HFFc6 (cell line): ENCODE measurements around the gene RPIA. TPM values are rescaled to one million over a fixed set of nuclear protein-coding genes. Genes with fewer than 3 reads are reported as not detected.
A peak's percentile ranks its signal among the peaks of the same experiment; 100 is the strongest.

ENCODE experiments used
- DNase-seq: peaks from one replicate; pipeline ENCODE4 v3.0.0-alpha.2; 2018
- H3K27ac Mint-ChIP-seq: 2 replicates; pipeline ENCODE4 v1.8.0; 2020; ENCODE audit warnings: mild to moderate bottlenecking, mixed read lengths
- H3K27me3 Mint-ChIP-seq: 2 replicates; pipeline ENCODE4 v1.8.0; 2021; ENCODE audit warnings: mild to moderate bottlenecking, moderate library complexity, mixed read lengths; ENCODE audit not compliant: insufficient read depth
- H3K36me3 Mint-ChIP-seq: 2 replicates; pipeline ENCODE4 v1.8.0; 2021; ENCODE audit warnings: low read depth, mixed read lengths
- H3K4me1 Mint-ChIP-seq: 2 replicates; pipeline ENCODE4 v1.8.0; 2020; ENCODE audit warnings: low read depth, mixed read lengths
- H3K4me3 Mint-ChIP-seq: 2 replicates; pipeline ENCODE4 v1.8.0; 2020; ENCODE audit warnings: mild to moderate bottlenecking, moderate library complexity, mixed read lengths
- H3K9me3 Mint-ChIP-seq: 2 replicates; pipeline ENCODE4 v1.8.0; 2020; ENCODE audit warnings: mild to moderate bottlenecking, mixed read lengths
- CTCF ChIP-seq: fragments of 200-600 bp; sonication (generic); IDR thresholded peaks from 2 replicates; pipeline ENCODE4 v1.5.0; 2021; ENCODE audit warnings: antibody characterized with exemption, mild to moderate bottlenecking
- total RNA-seq, 6 experiments: library from RNA; stranded (reverse); fragmentation: NEBNext Ultra II Directional; extraction: Animal tissue kit (Norgen Biotek cat#: 25700); gene quantifications; 2 replicates in 1 of 6; 3 replicates in 5 of 6; pipeline ENCODE4 v1.2.3, GENCODE V29; 2021

RPIA gene
- total RNA-seq, 6 experiments from 2014 or later, result 10.1 to 12.2 (median 10.8) TPM

GRCh38 chr2:88660622-88661021 lies 30.9 kb upstream of the RPIA start:
- Mint-ChIP-seq H3K9me3 (no peaks in the 10 kb centered on the region), H3K4me3 (no peak overlapping the region), H3K27me3 (peaks cover 3% of the 10 kb centered on the region), H3K27ac (no peak overlapping the region), H3K4me1 (peaks cover 47% of the 10 kb centered on the region), H3K36me3 (no peaks in the 10 kb centered on the region)
- no peak for TF ChIP-seq CTCF
- DNase-seq, result no peak

GRCh38 chr2:88666576-88666975 lies 24.9 kb upstream of the RPIA start:
- H3K9me3 Mint-ChIP-seq, result no peaks in the 10 kb centered on the region
- no peak overlapping the region for H3K27ac Mint-ChIP-seq
- no peaks in the 10 kb centered on the region for H3K4me1 Mint-ChIP-seq
- DNase-seq, result no peak
- H3K36me3 Mint-ChIP-seq, result no peaks in the 10 kb centered on the region
- no peak overlapping the region for H3K4me3 Mint-ChIP-seq
- H3K27me3 Mint-ChIP-seq, result peaks cover 8% of the 10 kb centered on the region
- TF ChIP-seq CTCF, result no peak

GRCh38 chr2:88667219-88667618 lies 24.3 kb upstream of the RPIA start:
- no peak overlapping the region for H3K4me3 Mint-ChIP-seq

GRCh38 chr2:88668862-88669261 lies 22.6 kb upstream of the RPIA start:
- no peak for TF ChIP-seq CTCF
- DNase-seq, result no peak
- Mint-ChIP-seq H3K27me3 (peaks cover 5% of the 10 kb centered on the region), H3K27ac (no peak overlapping the region), H3K36me3 (no peaks in the 10 kb centered on the region), H3K9me3 (no peaks in the 10 kb centered on the region), H3K4me3 (no peak overlapping the region), H3K4me1 (no peaks in the 10 kb centered on the region)

More at GRCh38 chr2:88667219-88667618, 24.3 kb upstream of the RPIA start:
- peaks cover 8% of the 10 kb centered on the region for H3K27me3 Mint-ChIP-seq
- TF ChIP-seq CTCF, result peak; percentile 28; the same call in 1 of the 2 replicates
- no peak for DNase-seq
- no peak overlapping the region for H3K27ac Mint-ChIP-seq
- H3K9me3 Mint-ChIP-seq, result no peaks in the 10 kb centered on the region
- no peaks in the 10 kb centered on the region for H3K36me3 Mint-ChIP-seq
- H3K4me1 Mint-ChIP-seq, result no peaks in the 10 kb centered on the region

GRCh38 chr2:88669482-88670214 lies 21.8 kb upstream of the RPIA start:
- H3K36me3 Mint-ChIP-seq, result no peaks in the 10 kb centered on the region
- H3K27ac Mint-ChIP-seq, result no peak overlapping the region
- TF ChIP-seq CTCF, result peak; percentile 83
- peaks cover 5% of the 10 kb centered on the region for H3K27me3 Mint-ChIP-seq
- H3K9me3 Mint-ChIP-seq, result no peaks in the 10 kb centered on the region
- H3K4me3 Mint-ChIP-seq, result no peak overlapping the region
- no peaks in the 10 kb centered on the region for H3K4me1 Mint-ChIP-seq
- DNase-seq, result peak; percentile 22
